Measurements from ENCODE around the gene SEZ6L2.
"Not testable (repeated sequence)": the region's sequence is repeated elsewhere in the genome, so short reads cannot be mapped to it uniquely, and the experiment has no call there.

The SEZ6L2 gene

DNA sequence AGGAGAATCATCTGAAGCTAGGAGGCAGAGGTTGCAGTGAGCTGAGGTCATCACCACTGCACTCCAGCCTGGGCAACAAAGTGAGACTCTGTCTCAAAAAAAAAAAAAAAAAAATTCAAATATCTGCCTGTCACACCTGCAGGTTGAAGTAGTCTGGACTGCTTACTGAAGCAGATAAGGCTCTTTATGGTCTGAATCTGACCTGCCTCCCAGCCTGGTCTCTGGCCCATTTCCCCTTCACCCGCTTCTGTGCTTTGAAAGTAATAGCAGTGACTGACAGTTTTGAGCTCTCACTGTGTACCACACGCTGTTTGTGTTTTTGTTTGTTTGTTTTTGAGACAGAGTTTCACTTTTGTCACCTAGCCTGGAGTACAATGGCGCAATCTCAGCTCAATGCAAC is 5.8 kb downstream of the SEZ6L2 start:
- Histone ChIP-seq H3K9ac (ENCODE audit: low read length) (no peak overlapping the region), H3K27me3 (ENCODE audit: insufficient read depth, low read length) (no peaks in the 10 kb centered on the region; the same call in 1 of the 2 replicates), H2AFZ (ENCODE audit: low read length) (no peak overlapping the region), H3K27ac (ENCODE audit: low read depth, low read length, poor library complexity, severe bottlenecking) (no peak overlapping the region), H3K9me3 (ENCODE audit: low read length) (no peaks in the 10 kb centered on the region), H3K79me2 (ENCODE audit: insufficient read depth, low read length) (no peaks in the 10 kb centered on the region), H3K4me3 (ENCODE audit: low read depth, low read length, poor library complexity, severe bottlenecking) (no peak overlapping the region), H3F3A (ENCODE audit: insufficient read depth, low read length) (no peaks in the 10 kb centered on the region), H3K36me3 (ENCODE audit: insufficient read depth, low read length) (no peaks in the 10 kb centered on the region), H3K4me1 (ENCODE audit: insufficient read depth, low read length, severe bottlenecking) (no peaks in the 10 kb centered on the region), H3K9me2 (ENCODE audit: low read depth, low read length) (no peaks in the 10 kb centered on the region), H3K4me2 (ENCODE audit: low read length) (no peak overlapping the region), H4K20me1 (ENCODE audit: insufficient read depth, low read length) (no peaks in the 10 kb centered on the region)
- TF ChIP-seq, protein P1, sequence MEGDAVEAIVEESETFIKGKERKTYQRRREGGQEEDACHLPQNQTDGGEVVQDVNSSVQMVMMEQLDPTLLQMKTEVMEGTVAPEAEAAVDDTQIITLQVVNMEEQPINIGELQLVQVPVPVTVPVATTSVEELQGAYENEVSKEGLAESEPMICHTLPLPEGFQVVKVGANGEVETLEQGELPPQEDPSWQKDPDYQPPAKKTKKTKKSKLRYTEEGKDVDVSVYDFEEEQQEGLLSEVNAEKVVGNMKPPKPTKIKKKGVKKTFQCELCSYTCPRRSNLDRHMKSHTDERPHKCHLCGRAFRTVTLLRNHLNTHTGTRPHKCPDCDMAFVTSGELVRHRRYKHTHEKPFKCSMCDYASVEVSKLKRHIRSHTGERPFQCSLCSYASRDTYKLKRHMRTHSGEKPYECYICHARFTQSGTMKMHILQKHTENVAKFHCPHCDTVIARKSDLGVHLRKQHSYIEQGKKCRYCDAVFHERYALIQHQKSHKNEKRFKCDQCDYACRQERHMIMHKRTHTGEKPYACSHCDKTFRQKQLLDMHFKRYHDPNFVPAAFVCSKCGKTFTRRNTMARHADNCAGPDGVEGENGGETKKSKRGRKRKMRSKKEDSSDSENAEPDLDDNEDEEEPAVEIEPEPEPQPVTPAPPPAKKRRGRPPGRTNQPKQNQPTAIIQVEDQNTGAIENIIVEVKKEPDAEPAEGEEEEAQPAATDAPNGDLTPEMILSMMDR (IDR thresholded peaks at IDR 0.05; ENCODE audit: low read length) = no peak
- TF ChIP-seq EZH2 (IDR thresholded peaks at IDR 0.05; ENCODE audit: borderline replicate concordance, low read length) = no peak

DNA sequence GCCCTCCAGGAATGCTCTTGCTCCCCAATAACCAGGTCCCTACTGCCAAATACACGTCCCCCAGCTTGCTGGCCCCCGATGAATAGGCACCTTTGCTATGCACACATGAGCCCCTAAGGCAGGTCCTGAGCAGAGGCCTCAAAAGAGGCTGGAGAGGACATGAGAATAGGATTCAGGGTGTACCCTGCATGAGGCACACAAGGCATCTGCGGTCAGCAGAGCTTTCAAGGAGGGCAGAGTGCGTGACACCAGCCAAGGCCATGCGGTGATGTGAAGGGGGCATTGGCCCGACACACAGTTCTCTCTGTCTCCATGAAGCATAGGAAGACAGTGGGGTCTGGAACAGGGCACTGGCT is 6.9 kb downstream of the SEZ6L2 start:
- H3K36me3 ChIP-seq (ENCODE audit: insufficient read depth, low read length) = no peaks in the 10 kb centered on the region
- no peak overlapping the region for H3K27ac ChIP-seq (ENCODE audit: low read depth, low read length, poor library complexity, severe bottlenecking)
- H4K20me1 ChIP-seq (ENCODE audit: insufficient read depth, low read length) = no peaks in the 10 kb centered on the region
- H3K4me1 ChIP-seq (ENCODE audit: insufficient read depth, low read length, severe bottlenecking) = no peaks in the 10 kb centered on the region
- H3K27me3 ChIP-seq (ENCODE audit: insufficient read depth, low read length) = peaks cover 7% of the 10 kb centered on the region; the same call in 1 of the 2 replicates
- no peaks in the 10 kb centered on the region for H3K9me2 ChIP-seq (ENCODE audit: low read depth, low read length)
- no peaks in the 10 kb centered on the region for H3K79me2 ChIP-seq (ENCODE audit: insufficient read depth, low read length)
- H3K4me3 ChIP-seq (ENCODE audit: low read depth, low read length, poor library complexity, severe bottlenecking) = no peak overlapping the region
- no peak overlapping the region for H2AFZ ChIP-seq (ENCODE audit: low read length)
- H3K9me3 ChIP-seq (ENCODE audit: low read length) = no peaks in the 10 kb centered on the region
- TF ChIP-seq, protein P1 (IDR thresholded peaks at IDR 0.05; ENCODE audit: low read length) = no peak
- no peak for TF ChIP-seq EZH2 (IDR thresholded peaks at IDR 0.05; ENCODE audit: borderline replicate concordance, low read length)
- H3K4me2 ChIP-seq (ENCODE audit: low read length) = no peak overlapping the region
- no peaks in the 10 kb centered on the region for H3F3A ChIP-seq (ENCODE audit: insufficient read depth, low read length)
- H3K9ac ChIP-seq (ENCODE audit: low read length) = no peak overlapping the region

DNA sequence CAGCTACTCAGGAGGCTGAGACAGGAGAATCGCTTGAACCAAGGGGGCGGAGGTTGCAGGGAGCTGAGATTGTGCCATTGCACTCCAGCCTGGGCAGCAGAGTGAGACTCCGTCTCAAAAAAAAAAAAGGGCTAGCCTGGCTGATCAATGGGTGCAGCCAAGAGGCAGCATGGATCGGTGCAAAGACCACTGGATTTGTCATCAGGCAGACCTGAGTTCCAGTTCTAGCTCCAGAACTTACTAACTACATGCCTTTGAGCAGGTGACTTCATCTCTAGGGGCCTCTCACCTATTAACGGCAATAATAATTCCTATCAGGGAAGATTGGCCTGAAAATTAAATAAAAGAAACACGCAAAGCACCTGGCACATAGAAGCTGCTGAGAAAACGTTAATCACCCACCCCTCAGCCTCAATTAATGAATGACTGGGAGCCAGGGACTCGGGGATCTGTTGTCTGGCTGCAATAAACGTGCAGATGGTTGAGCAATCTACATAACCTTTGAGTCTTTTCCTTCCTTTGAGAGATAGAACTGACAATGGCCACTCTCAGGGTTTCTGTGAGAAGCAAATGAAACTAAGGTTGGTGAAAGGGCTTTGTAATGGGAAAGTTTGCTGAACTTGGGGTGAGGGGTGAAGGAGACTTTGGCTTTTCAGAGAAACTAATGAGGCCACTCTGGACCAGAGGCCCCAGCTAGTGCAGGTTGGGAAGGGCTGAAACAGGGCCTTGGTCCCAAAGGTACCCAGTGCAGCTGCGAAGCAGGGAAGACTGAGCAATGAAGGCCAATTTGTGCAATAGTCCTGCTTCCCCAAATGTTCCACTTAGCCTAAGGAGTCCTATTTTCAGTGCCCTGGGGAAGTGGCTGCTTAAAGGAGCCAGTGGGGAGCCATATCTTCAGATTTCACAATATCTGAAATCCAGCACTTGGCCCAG is 7.6 kb downstream of the SEZ6L2 start:
- H3K9me3 ChIP-seq (ENCODE audit: low read length) = no peaks in the 10 kb centered on the region
- no peak overlapping the region for H3K4me2 ChIP-seq (ENCODE audit: low read length)
- H3K36me3 ChIP-seq (ENCODE audit: insufficient read depth, low read length) = no peaks in the 10 kb centered on the region
- H3K27me3 ChIP-seq (ENCODE audit: insufficient read depth, low read length) = peaks cover 7% of the 10 kb centered on the region; the same call in 1 of the 2 replicates
- no peaks in the 10 kb centered on the region for H3F3A ChIP-seq (ENCODE audit: insufficient read depth, low read length)
- no peak overlapping the region for H3K4me3 ChIP-seq (ENCODE audit: low read depth, low read length, poor library complexity, severe bottlenecking)
- H3K9ac ChIP-seq (ENCODE audit: low read length) = no peak overlapping the region
- no peaks in the 10 kb centered on the region for H4K20me1 ChIP-seq (ENCODE audit: insufficient read depth, low read length)
- no peaks in the 10 kb centered on the region for H3K9me2 ChIP-seq (ENCODE audit: low read depth, low read length)
- no peak overlapping the region for H2AFZ ChIP-seq (ENCODE audit: low read length)
- H3K4me1 ChIP-seq (ENCODE audit: insufficient read depth, low read length, severe bottlenecking) = no peaks in the 10 kb centered on the region
- TF ChIP-seq, protein P1 (IDR thresholded peaks at IDR 0.05; ENCODE audit: low read length) = no peak
- no peak for TF ChIP-seq EZH2 (IDR thresholded peaks at IDR 0.05; ENCODE audit: borderline replicate concordance, low read length)
- no peak overlapping the region for H3K27ac ChIP-seq (ENCODE audit: low read depth, low read length, poor library complexity, severe bottlenecking)
- H3K79me2 ChIP-seq (ENCODE audit: insufficient read depth, low read length) = no peaks in the 10 kb centered on the region

- not testable (repeated sequence) for H2AFZ ChIP-seq (ENCODE audit: low read length); H3K27ac ChIP-seq (ENCODE audit: low read depth, low read length, poor library complexity, severe bottlenecking); H3K4me2 ChIP-seq (ENCODE audit: low read length)
Observed at GRCh38 chr16:29889372-29889771, 10.0 kb downstream of the SEZ6L2 start.

More at GRCh38 chr16:29889372-29889771, 10.0 kb downstream of the SEZ6L2 start:
- not testable (repeated sequence) for H3F3A ChIP-seq (ENCODE audit: insufficient read depth, low read length); H3K4me3 ChIP-seq (ENCODE audit: low read depth, low read length, poor library complexity, severe bottlenecking); H3K4me1 ChIP-seq (ENCODE audit: insufficient read depth, low read length, severe bottlenecking); H3K36me3 ChIP-seq (ENCODE audit: insufficient read depth, low read length); H3K79me2 ChIP-seq (ENCODE audit: insufficient read depth, low read length); H3K9me2 ChIP-seq (ENCODE audit: low read depth, low read length); H3K9ac ChIP-seq (ENCODE audit: low read length); H4K20me1 ChIP-seq (ENCODE audit: insufficient read depth, low read length); H3K9me3 ChIP-seq (ENCODE audit: low read length); H3K27me3 ChIP-seq (ENCODE audit: insufficient read depth, low read length)
